ENCODE results near the gene NBAS. TPM values are rescaled to one million over a fixed set of nuclear protein-coding genes. Genes with fewer than 3 reads are reported as not detected.

Gene NBAS
- total and polyA plus RNA-seq, 2 of the 4 experiments (the other 2 are of a cell fraction) = 22.3 to 105 TPM

DNA sequence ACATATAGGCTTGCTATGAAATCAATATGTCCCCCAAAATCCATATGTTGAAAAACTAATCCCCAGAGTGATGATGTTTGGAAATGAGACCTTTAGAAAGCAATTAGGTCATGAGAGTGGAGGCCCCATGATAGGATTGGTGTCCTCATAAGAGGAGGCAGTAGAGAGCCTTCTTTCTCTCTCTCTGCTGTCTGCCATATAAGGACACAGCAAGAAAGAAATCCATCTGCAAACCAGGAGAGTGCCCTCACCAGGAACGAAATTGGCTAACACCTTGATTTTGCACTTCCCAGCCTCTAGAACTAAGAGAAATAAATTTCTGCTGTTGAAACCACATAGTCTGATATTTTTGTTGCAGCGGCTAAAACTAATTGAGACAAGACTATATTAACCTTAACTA is 89.5 kb downstream of the NBAS start:
- Histone ChIP-seq H3K9ac (ENCODE audit: low read depth, low read length) (no peak overlapping the region), H3K4me2 (ENCODE audit: low read depth, low read length) (no peak overlapping the region), H3K36me3 (ENCODE audit: control insufficient read depth, insufficient read depth, low read length) (peaks cover 26% of the 10 kb centered on the region), H4K20me1 (ENCODE audit: insufficient read depth, low read length) (no peaks in the 10 kb centered on the region), H3K27me3 (ENCODE audit: control insufficient read depth, insufficient read depth, low read length) (no peaks in the 10 kb centered on the region), H2BK5ac (ENCODE audit: low read depth, low read length, poor library complexity, severe bottlenecking) (no peak overlapping the region), H3K14ac (replicated peaks; ENCODE audit: low read depth, low read length) (no peak overlapping the region), H2BK120ac (ENCODE audit: low read depth, low read length) (no peak overlapping the region), H3K56ac (ENCODE audit: extremely low read depth, insufficient read depth, low read length) (no peak overlapping the region), H2BK20ac (ENCODE audit: low read depth, low read length) (no peak overlapping the region), H3K4ac (ENCODE audit: low read depth, low read length) (no peak overlapping the region), H2BK15ac (ENCODE audit: low read depth, low read length) (no peak overlapping the region), H2AK9ac (replicated peaks; ENCODE audit: low read depth, low read length, poor library complexity) (no peak overlapping the region), H3K9me1 (ENCODE audit: insufficient read depth, low read length) (0 out of 2 replicates have a peak, but pooled peaks cover 2% of the 10 kb centered on the region), H3K23ac (ENCODE audit: low read depth, low read length) (no peak overlapping the region), H2AFZ (replicated peaks; ENCODE audit: low read length, poor library complexity) (no peak overlapping the region), H3K9me3 (ENCODE audit: control insufficient read depth, insufficient read depth, low read length) (no peaks in the 10 kb centered on the region), H2AK5ac (ENCODE audit: low read depth, low read length) (no peak overlapping the region), H3K4me1 (ENCODE audit: control insufficient read depth, insufficient read depth, low read length) (no peaks in the 10 kb centered on the region), H4K91ac (ENCODE audit: insufficient read depth, low read depth, low read length) (no peak overlapping the region), H3K27ac (ENCODE audit: insufficient read depth, low read length) (no peak overlapping the region), H3K79me1 (ENCODE audit: low read depth in 1 of 2, low read length in 2 of 2) (no peaks in the 10 kb centered on the region), H4K5ac (ENCODE audit: low read depth, low read length) (no peak overlapping the region), H4K8ac (ENCODE audit: low read depth in 2 of 2, low read length in 2 of 2) (no peak overlapping the region), H3K18ac (ENCODE audit: low read depth, low read length) (no peak overlapping the region), H3K4me3 (ENCODE audit: insufficient read depth, low read depth, low read length) (no peak overlapping the region)
- no peak for ATAC-seq (ENCODE audit: low read depth)
- ChIA-PET POLR2A (ENCODE audit: unreplicated experiment) (no interaction called here), CTCF (no interaction called here)
- no CpG with 5 or more reads among the region's 2 CpGs for WGBS, 2 experiments (ENCODE audit: extremely low coverage in 2 of 2, insufficient read length in 1 of 2)
- no peak for TF ChIP-seq BHLHE40 (IDR thresholded peaks at IDR 0.05; ENCODE audit: low read depth, low read length)
- no peak for TF ChIP-seq RAD21 (IDR thresholded peaks at IDR 0.05; ENCODE audit: low read length)
- TF ChIP-seq MAZ (IDR thresholded peaks at IDR 0.05; ENCODE audit: borderline replicate concordance, low read depth, low read length) = no peak
- no peak for TF ChIP-seq FOS (IDR thresholded peaks at IDR 0.05; ENCODE audit: low read depth, low read length)
- TF ChIP-seq RFX5 (IDR thresholded peaks at IDR 0.05; ENCODE audit: low read depth, low read length) = no peak
- no peak for TF ChIP-seq CEBPB (IDR thresholded peaks at IDR 0.05; ENCODE audit: low read depth, low read length)
- TF ChIP-seq MXI1 (IDR thresholded peaks at IDR 0.05; ENCODE audit: borderline replicate concordance, low read depth, low read length) = no peak
- TF ChIP-seq, protein P1, sequence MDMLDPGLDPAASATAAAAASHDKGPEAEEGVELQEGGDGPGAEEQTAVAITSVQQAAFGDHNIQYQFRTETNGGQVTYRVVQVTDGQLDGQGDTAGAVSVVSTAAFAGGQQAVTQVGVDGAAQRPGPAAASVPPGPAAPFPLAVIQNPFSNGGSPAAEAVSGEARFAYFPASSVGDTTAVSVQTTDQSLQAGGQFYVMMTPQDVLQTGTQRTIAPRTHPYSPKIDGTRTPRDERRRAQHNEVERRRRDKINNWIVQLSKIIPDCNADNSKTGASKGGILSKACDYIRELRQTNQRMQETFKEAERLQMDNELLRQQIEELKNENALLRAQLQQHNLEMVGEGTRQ (IDR thresholded peaks at IDR 0.05; ENCODE audit: low read depth, low read length) = no peak
- no peak for TF ChIP-seq RCOR1 (IDR thresholded peaks at IDR 0.05; ENCODE audit: insufficient replicate concordance, low read length)
- intact Hi-C loops (cut with micrococcal nuclease) (no loop called here), dilution Hi-C loops (cut with HindIII; ENCODE audit: low sequenced_read_pairs, unreplicated experiment) (no loop called here), in situ Hi-C loops (cut with MboI; ENCODE audit: low sequenced_read_pairs) (no loop called here)
- no TSS peak for BruUV-seq (replicated peaks)
- no peak for DNase-seq

Measured in IMR-90 (cell line).